Thoracic aorta (tissue), 2 donors: ENCODE results near the gene PRKCB. TPM values are rescaled to one million over a fixed set of nuclear protein-coding genes. Genes with fewer than 3 reads are reported as not detected.

Experiments used
- ATAC-seq: fragments of 150-250 bp; one replicate; pipeline ENCODE4 v1.8.0; 2017; ENCODE audit warnings: low read depth; ENCODE audit not compliant: insufficient number of reproducible peaks, low FRiP score
- DNase-seq: peaks from one replicate; pipeline ENCODE4 v3.0.0-alpha.2; 2020; ENCODE audit warnings: low spot score
- H3K27ac ChIP-seq, 2 donors: fragments of 200-600 bp; sonication (generic); 1 replicate in 1 of 2; 2 replicates in 1 of 2; pipeline ENCODE4 v1.5.1; 2016; ENCODE audit warnings: mild to moderate bottlenecking in 2 of 2, moderate library complexity in 2 of 2
- H3K27me3 ChIP-seq: fragments of 200-600 bp; sonication (generic); replicated peaks from 2 replicates; pipeline ENCODE4 v1.6.0; 2016; ENCODE audit warnings: mild to moderate bottlenecking; ENCODE audit not compliant: insufficient read depth
- H3K36me3 ChIP-seq: fragments of 200-600 bp; sonication (generic); one replicate; pipeline ENCODE4 v1.5.1; 2016
- H3K4me1 ChIP-seq, 2 donors: fragments of 200-600 bp; sonication (generic); 1 replicate in 1 of 2; 2 replicates in 1 of 2; pipeline versions ENCODE4 v1.5.1 to v1.6.0; 2016; ENCODE audit warnings: low read depth in 2 of 2, mild to moderate bottlenecking in 1 of 2; ENCODE audit not compliant: control insufficient read depth in 1 of 2
- H3K4me3 ChIP-seq: fragments of 200-600 bp; sonication (generic); 2 replicates; pipeline ENCODE4 v1.5.1; 2016; ENCODE audit warnings: mild to moderate bottlenecking
- H3K9me3 ChIP-seq: fragments of 200-600 bp; sonication (generic); 2 replicates; pipeline ENCODE4 v1.5.1; 2016
- total RNA-seq, 2 donors: library from RNA; depleted of rRNA; stranded (reverse); fragments of >200 nt; gene quantifications; one replicate each; pipeline versions ENCODE4 v1.1.0 to v1.2.3, GENCODE V29; 2016
- TF ChIP-seq, protein P1 (sequence below): fragments of 200-600 bp; sonication (generic); IDR thresholded peaks from one replicate; pipeline ENCODE4 v1.5.1; 2019; ENCODE audit warnings: antibody characterized with exemption

PRKCB gene
- total RNA-seq, 2 donors from 2014 or later, result 3.4 to 7.5 TPM

DNA sequence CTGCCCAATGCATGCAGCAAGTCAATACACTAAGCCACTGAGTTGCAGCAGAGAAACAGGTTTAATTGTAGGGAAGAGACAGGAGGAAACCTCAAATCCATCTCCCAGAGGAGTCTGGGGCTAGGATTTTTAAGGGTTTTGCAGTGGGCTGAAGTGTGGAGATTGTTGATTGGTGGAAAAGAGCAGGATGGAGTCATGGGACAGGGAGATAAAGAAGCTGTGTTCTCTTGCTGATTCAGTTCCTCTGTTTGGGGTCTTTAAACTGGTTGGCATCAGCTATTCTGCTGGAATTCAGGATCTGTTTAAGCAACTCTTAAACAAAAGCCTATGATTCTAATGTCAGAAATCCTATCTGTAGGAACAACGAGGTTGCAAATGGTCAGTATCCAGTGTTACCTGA, 239.5 kb downstream of the PRKCB start:
- ATAC-seq (no peak), DNase-seq (no peak)
- no peaks in the 10 kb centered on the region for H3K36me3 ChIP-seq
- no peak overlapping the region for H3K4me3 ChIP-seq
- TF ChIP-seq, protein P1, sequence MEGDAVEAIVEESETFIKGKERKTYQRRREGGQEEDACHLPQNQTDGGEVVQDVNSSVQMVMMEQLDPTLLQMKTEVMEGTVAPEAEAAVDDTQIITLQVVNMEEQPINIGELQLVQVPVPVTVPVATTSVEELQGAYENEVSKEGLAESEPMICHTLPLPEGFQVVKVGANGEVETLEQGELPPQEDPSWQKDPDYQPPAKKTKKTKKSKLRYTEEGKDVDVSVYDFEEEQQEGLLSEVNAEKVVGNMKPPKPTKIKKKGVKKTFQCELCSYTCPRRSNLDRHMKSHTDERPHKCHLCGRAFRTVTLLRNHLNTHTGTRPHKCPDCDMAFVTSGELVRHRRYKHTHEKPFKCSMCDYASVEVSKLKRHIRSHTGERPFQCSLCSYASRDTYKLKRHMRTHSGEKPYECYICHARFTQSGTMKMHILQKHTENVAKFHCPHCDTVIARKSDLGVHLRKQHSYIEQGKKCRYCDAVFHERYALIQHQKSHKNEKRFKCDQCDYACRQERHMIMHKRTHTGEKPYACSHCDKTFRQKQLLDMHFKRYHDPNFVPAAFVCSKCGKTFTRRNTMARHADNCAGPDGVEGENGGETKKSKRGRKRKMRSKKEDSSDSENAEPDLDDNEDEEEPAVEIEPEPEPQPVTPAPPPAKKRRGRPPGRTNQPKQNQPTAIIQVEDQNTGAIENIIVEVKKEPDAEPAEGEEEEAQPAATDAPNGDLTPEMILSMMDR, result no peak
- H3K4me1 ChIP-seq, result no peaks in the 10 kb centered on the region
- no peaks in the 10 kb centered on the region for H3K9me3 ChIP-seq
- H3K27me3 ChIP-seq, result no peaks in the 10 kb centered on the region
- H3K27ac ChIP-seq, result no peak overlapping the region

DNA sequence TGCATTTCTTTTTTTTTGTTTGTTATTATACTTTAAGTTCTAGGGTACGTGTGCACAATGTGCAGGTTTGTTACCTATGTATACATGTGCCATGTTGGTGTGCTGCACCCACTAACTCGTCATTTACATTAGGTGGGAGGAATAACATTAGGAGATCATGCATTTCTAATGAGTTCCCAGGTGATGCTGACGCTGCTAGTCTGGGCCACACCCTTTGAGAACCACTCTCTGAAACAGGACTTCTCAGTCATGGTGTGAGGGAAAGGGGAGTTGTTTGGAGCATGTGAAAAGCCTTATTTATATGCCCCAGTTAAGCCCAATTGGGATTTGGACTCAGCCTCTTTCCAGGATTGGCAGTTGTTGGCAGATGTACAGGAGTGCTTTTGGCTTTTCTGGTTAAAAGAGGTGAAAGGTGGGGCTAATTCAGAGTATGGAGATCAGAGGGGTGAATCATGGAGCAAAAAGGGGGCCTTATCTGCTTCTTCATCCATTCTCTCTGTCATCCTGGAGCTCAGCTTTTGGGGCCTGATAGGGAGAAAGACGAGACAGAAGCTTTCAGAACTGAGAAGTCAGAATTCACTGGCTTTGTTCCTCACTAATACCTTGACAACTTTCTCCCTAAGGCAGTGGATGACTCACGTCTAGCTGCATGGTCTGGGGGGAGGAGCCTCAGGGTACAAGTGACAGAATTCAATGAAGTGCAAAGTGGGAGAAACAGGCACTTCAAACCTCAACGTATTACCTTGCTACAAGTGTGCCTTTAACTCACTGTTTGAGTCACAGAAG, 240.3 kb downstream of the PRKCB start:
- no peak for ATAC-seq
- Histone ChIP-seq H3K27me3 (no peaks in the 10 kb centered on the region), H3K27ac (no peak overlapping the region), H3K4me3 (no peak overlapping the region), H3K4me1 (no peaks in the 10 kb centered on the region), H3K36me3 (no peaks in the 10 kb centered on the region), H3K9me3 (no peaks in the 10 kb centered on the region)
- TF ChIP-seq, protein P1, result no peak
- no peak for DNase-seq

- ATAC-seq (no peak), DNase-seq (no peak)
- no peaks in the 10 kb centered on the region for H3K4me1 ChIP-seq
- no peak overlapping the region for H3K27ac ChIP-seq
- no peaks in the 10 kb centered on the region for H3K9me3 ChIP-seq
- no peak overlapping the region for H3K4me3 ChIP-seq
- TF ChIP-seq, protein P1, result no peak
- no peaks in the 10 kb centered on the region for H3K27me3 ChIP-seq
- no peaks in the 10 kb centered on the region for H3K36me3 ChIP-seq
Measured at GRCh38 chr16:24077292-24077691, 241.5 kb downstream of the PRKCB start.

- TF ChIP-seq, protein P1, result no peak
- Histone ChIP-seq H3K27me3 (no peaks in the 10 kb centered on the region), H3K36me3 (no peaks in the 10 kb centered on the region), H3K9me3 (no peaks in the 10 kb centered on the region), H3K4me3 (no peak overlapping the region), H3K27ac (no peak overlapping the region), H3K4me1 (no peaks in the 10 kb centered on the region)
- DNase-seq (no peak), ATAC-seq (no peak)
Measured at GRCh38 chr16:24077966-24078365, 242.2 kb downstream of the PRKCB start.

- Histone ChIP-seq H3K9me3 (peaks cover 2% of the 10 kb centered on the region), H3K4me3 (no peak overlapping the region), H3K27me3 (no peaks in the 10 kb centered on the region), H3K4me1 (no peaks in the 10 kb centered on the region), H3K36me3 (no peaks in the 10 kb centered on the region), H3K27ac (no peak overlapping the region)
- TF ChIP-seq, protein P1, result no peak
- DNase-seq (no peak), ATAC-seq (no peak)
Measured at GRCh38 chr16:24085666-24086065, 249.9 kb downstream of the PRKCB start.
